ENCODE data around the gene IFNA2. TPM values are rescaled to one million over a fixed set of nuclear protein-coding genes. Genes with fewer than 3 reads are reported as not detected.

Gene IFNA2
- total and polyA plus RNA-seq, 2 of the 4 experiments (the other 2 are of a cell fraction), result not detected

GRCh38 chr9:21428235-21428634, 43.0 kb upstream of the IFNA2 start:
- no peak overlapping the region for H4K91ac ChIP-seq (ENCODE audit: insufficient read depth, low read depth, low read length)
- H2AK9ac ChIP-seq (replicated peaks; ENCODE audit: low read depth, low read length, poor library complexity), result no peak overlapping the region
- H3K36me3 ChIP-seq (ENCODE audit: control insufficient read depth, insufficient read depth, low read length), result no peaks in the 10 kb centered on the region
- dilution Hi-C loops (cut with HindIII; ENCODE audit: low sequenced_read_pairs, unreplicated experiment), result no loop called here
- no peaks in the 10 kb centered on the region for H4K20me1 ChIP-seq (ENCODE audit: insufficient read depth, low read length)
- no CpG with 5 or more reads among the region's 1 CpG for WGBS, 2 experiments (ENCODE audit: extremely low coverage in 2 of 2, insufficient read length in 1 of 2)
- ChIA-PET CTCF (no interaction called here), POLR2A (ENCODE audit: unreplicated experiment) (no interaction called here)
- ATAC-seq (ENCODE audit: low read depth) (no peak), DNase-seq (no peak)
- no peak overlapping the region for H2BK120ac ChIP-seq (ENCODE audit: low read depth, low read length)
- BruUV-seq (replicated peaks), result no TSS peak
- H3K14ac ChIP-seq (replicated peaks; ENCODE audit: low read depth, low read length), result no peak overlapping the region
- H3K9ac ChIP-seq (ENCODE audit: low read depth, low read length), result no peak overlapping the region
- no peak overlapping the region for H2BK15ac ChIP-seq (ENCODE audit: low read depth, low read length)
- no peak overlapping the region for H4K5ac ChIP-seq (ENCODE audit: low read depth, low read length)
- H3K27me3 ChIP-seq (ENCODE audit: control insufficient read depth, insufficient read depth, low read length), result peaks cover 8% of the 10 kb centered on the region
- no peaks in the 10 kb centered on the region for H3K79me1 ChIP-seq (ENCODE audit: low read depth in 1 of 2, low read length in 2 of 2)
- no peak overlapping the region for H3K27ac ChIP-seq (ENCODE audit: insufficient read depth, low read length)
- H3K56ac ChIP-seq (ENCODE audit: extremely low read depth, insufficient read depth, low read length), result no peak overlapping the region
- H3K4me2 ChIP-seq (ENCODE audit: low read depth, low read length), result no peak overlapping the region
- intact Hi-C loops (cut with micrococcal nuclease), result no loop called here
- H3K9me3 ChIP-seq (ENCODE audit: control insufficient read depth, insufficient read depth, low read length), result no peaks in the 10 kb centered on the region
- no peak overlapping the region for H2AK5ac ChIP-seq (ENCODE audit: low read depth, low read length)
- no peak overlapping the region for H3K18ac ChIP-seq (ENCODE audit: low read depth, low read length)
- H2AFZ ChIP-seq (replicated peaks; ENCODE audit: low read length, poor library complexity), result no peak overlapping the region
- no peak overlapping the region for H3K23ac ChIP-seq (ENCODE audit: low read depth, low read length)
- no peak overlapping the region for H3K4ac ChIP-seq (ENCODE audit: low read depth, low read length)
- H2BK5ac ChIP-seq (ENCODE audit: low read depth, low read length, poor library complexity, severe bottlenecking), result no peak overlapping the region
- H3K4me1 ChIP-seq (ENCODE audit: control insufficient read depth, insufficient read depth, low read length), result no peaks in the 10 kb centered on the region
- TF ChIP-seq CHD1 (IDR thresholded peaks at IDR 0.05; ENCODE audit: low read depth, low read length) (no peak), MXI1 (IDR thresholded peaks at IDR 0.05; ENCODE audit: borderline replicate concordance, low read depth, low read length) (no peak), RCOR1 (IDR thresholded peaks at IDR 0.05; ENCODE audit: insufficient replicate concordance, low read length) (no peak), BHLHE40 (IDR thresholded peaks at IDR 0.05; ENCODE audit: low read depth, low read length) (no peak), FOS (IDR thresholded peaks at IDR 0.05; ENCODE audit: low read depth, low read length) (no peak), POLR2A (IDR thresholded peaks at IDR 0.05; ENCODE audit: low read depth, low read length) (no peak)
- TF ChIP-seq, protein P1, sequence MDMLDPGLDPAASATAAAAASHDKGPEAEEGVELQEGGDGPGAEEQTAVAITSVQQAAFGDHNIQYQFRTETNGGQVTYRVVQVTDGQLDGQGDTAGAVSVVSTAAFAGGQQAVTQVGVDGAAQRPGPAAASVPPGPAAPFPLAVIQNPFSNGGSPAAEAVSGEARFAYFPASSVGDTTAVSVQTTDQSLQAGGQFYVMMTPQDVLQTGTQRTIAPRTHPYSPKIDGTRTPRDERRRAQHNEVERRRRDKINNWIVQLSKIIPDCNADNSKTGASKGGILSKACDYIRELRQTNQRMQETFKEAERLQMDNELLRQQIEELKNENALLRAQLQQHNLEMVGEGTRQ (IDR thresholded peaks at IDR 0.05; ENCODE audit: low read depth, low read length), result no peak
- no peaks in the 10 kb centered on the region for H3K9me1 ChIP-seq (ENCODE audit: insufficient read depth, low read length)
- H3K4me3 ChIP-seq (ENCODE audit: insufficient read depth, low read depth, low read length), result no peak overlapping the region
- in situ Hi-C loops (cut with MboI; ENCODE audit: low sequenced_read_pairs), result no loop called here
- no peak overlapping the region for H4K8ac ChIP-seq (ENCODE audit: low read depth in 2 of 2, low read length in 2 of 2)
- H2BK20ac ChIP-seq (ENCODE audit: low read depth, low read length), result no peak overlapping the region
